ENCODE results near the gene SLC19A1. TPM values are rescaled to one million over a fixed set of nuclear protein-coding genes. Genes with fewer than 3 reads are reported as not detected.
"Not testable (repeated sequence)": the region's sequence is repeated elsewhere in the genome, so short reads cannot be mapped to it uniquely, and the experiment has no call there.

Gene SLC19A1
- total RNA-seq, 1 donor from 2014 or later, result 8.2 TPM

- intact Hi-C loops (cut with DNase I), result no loop called here
- peak; percentile 53 for DNase-seq (ENCODE audit: missing footprints)
- ATAC-seq, result no peak
Observed at GRCh38 chr21:45539046-45539795, 3.0 kb downstream of the SLC19A1 start.

GRCh38 chr21:45538381-45539045 lies 3.7 kb downstream of the SLC19A1 start:
- ATAC-seq (no peak), DNase-seq (ENCODE audit: missing footprints) (peak; percentile 67)
- intact Hi-C loops (cut with DNase I), result no loop called here

GRCh38 chr21:45537746-45538291 lies 4.4 kb downstream of the SLC19A1 start:
- ATAC-seq, result no peak
- peak; percentile 20 for DNase-seq (ENCODE audit: missing footprints)
- intact Hi-C loops (cut with DNase I), result no loop called here

GRCh38 chr21:45537111-45537745 lies 5.0 kb downstream of the SLC19A1 start:
- ATAC-seq, result no peak
- DNase-seq (ENCODE audit: missing footprints), result peak; percentile 52
- intact Hi-C loops (cut with DNase I), result no loop called here

- intact Hi-C loops (cut with DNase I), result no loop called here
- ATAC-seq, result no peak
- DNase-seq (ENCODE audit: missing footprints), result peak; percentile 45
Observed at GRCh38 chr21:45536301-45537081, 5.7 kb downstream of the SLC19A1 start.

GRCh38 chr21:45535341-45536081 lies 6.7 kb downstream of the SLC19A1 start:
- no peak for ATAC-seq
- DNase-seq (ENCODE audit: missing footprints), result peak; percentile 77
- intact Hi-C loops (cut with DNase I), result no loop called here

- intact Hi-C loops (cut with DNase I), result no loop called here
- ATAC-seq (peak; percentile 87), DNase-seq (ENCODE audit: missing footprints) (peak; percentile 86)
Observed at GRCh38 chr21:45534636-45535331, 7.5 kb downstream of the SLC19A1 start.

GRCh38 chr21:45533846-45534635 lies 8.2 kb downstream of the SLC19A1 start:
- intact Hi-C loops (cut with DNase I), result no loop called here
- ATAC-seq, result peak; percentile 75
- peak; percentile 71 for DNase-seq (ENCODE audit: missing footprints)

GRCh38 chr21:45533361-45533845 lies 8.8 kb downstream of the SLC19A1 start:
- peak; percentile 1 for ATAC-seq
- DNase-seq (ENCODE audit: missing footprints), result peak; percentile 53
- intact Hi-C loops (cut with DNase I), result no loop called here

GRCh38 chr21:45532826-45533360 lies 9.3 kb downstream of the SLC19A1 start:
- peak; percentile 67 for DNase-seq (ENCODE audit: missing footprints)
- no peak for ATAC-seq
- intact Hi-C loops (cut with DNase I), result no loop called here

- ATAC-seq (no peak), DNase-seq (ENCODE audit: missing footprints) (peak; percentile 60)
- intact Hi-C loops (cut with DNase I), result no loop called here
Observed at GRCh38 chr21:45531393-45532215, 10.6 kb downstream of the SLC19A1 start.

GRCh38 chr21:45531114-45531392 lies 11.2 kb downstream of the SLC19A1 start:
- DNase-seq (ENCODE audit: missing footprints), result peak; percentile 31
- intact Hi-C loops (cut with DNase I); ATAC-seq: not testable (repeated sequence)

GRCh38 chr21:45530423-45531113 lies 11.7 kb downstream of the SLC19A1 start:
- intact Hi-C loops (cut with DNase I), result no loop called here
- DNase-seq (ENCODE audit: missing footprints), result peak; percentile 14
- no peak for ATAC-seq

GRCh38 chr21:45529785-45530422 lies 12.3 kb downstream of the SLC19A1 start:
- DNase-seq (ENCODE audit: missing footprints) (no peak), ATAC-seq (no peak)
- intact Hi-C loops (cut with DNase I), result no loop called here
